HEK293 (cell line): ENCODE data around the gene HEG1.
A peak's percentile ranks its signal among the peaks of the same experiment; 100 is the strongest.

Source experiments
- CTCF ChIA-PET: fragments of 350-600 bp; formaldehyde crosslinking; extraction: SDS; loops from one replicate; lab custom pipeline; 2021; ENCODE audit warnings: antibody characterized with exemption; lab: Yijun Ruan, JAX
- POLR2A ChIA-PET: fragments of 300-600 bp; formaldehyde crosslinking; extraction: SDS; loops from one replicate; lab custom pipeline; 2020; ENCODE audit warnings: antibody characterized with exemption, inconsistent platforms; lab: Yijun Ruan, JAX
- H3K27ac ChIP-seq: fragments of 200-500 bp; sonication (Bioruptor generic); 2 replicates; pipeline ENCODE4 v1.5.1; 2014; ENCODE audit warnings: low read depth, low read length, control low read depth, inconsistent platforms; ENCODE audit errors: extremely low read depth
- H3K36me3 ChIP-seq, 2 experiments: fragments of 200-500 bp in 1 of 2; sonication (Bioruptor generic) in 1 of 2; 1 replicate in 1 of 2; 2 replicates in 1 of 2; pipeline ENCODE4 v1.5.1; 2014 to 2017; ENCODE audit warnings: inconsistent platforms in 2 of 2, low read length in 2 of 2; ENCODE audit not compliant: control insufficient read depth in 2 of 2, insufficient read depth in 1 of 2
- H3K4me1 ChIP-seq: fragments of 200-500 bp; sonication (Bioruptor generic); 2 replicates; pipeline ENCODE4 v1.5.1; 2014; ENCODE audit warnings: mild to moderate bottlenecking, low read length, inconsistent platforms; ENCODE audit not compliant: control insufficient read depth, insufficient read depth
- H3K4me3 ChIP-seq: 2 replicates; pipeline ENCODE4 v1.5.1; 2011; ENCODE audit warnings: low read depth, mild to moderate bottlenecking, control low read depth, low read length, moderate library complexity
- H3K9me3 ChIP-seq: fragments of 200-500 bp; sonication (Bioruptor generic); 2 replicates; pipeline ENCODE4 v1.5.1; 2014; ENCODE audit warnings: low read depth, low read length, inconsistent platforms; ENCODE audit not compliant: control insufficient read depth, insufficient read depth
- BCL11A ChIP-seq: fragments of 450-650 bp; formaldehyde crosslinking; IDR thresholded peaks from 2 replicates; pipeline ENCODE4 v1.5.1; 2016; ENCODE audit warnings: low read depth, missing biosample characterization, missing genetic modification characterization
- GLIS1 ChIP-seq: fragments of 450-650 bp; formaldehyde crosslinking; IDR thresholded peaks from 2 replicates; pipeline ENCODE4 v1.5.1; 2016; ENCODE audit warnings: missing biosample characterization, missing genetic modification characterization
- HOXD13 ChIP-seq: sonication (generic); formaldehyde crosslinking; IDR thresholded peaks from 2 replicates; pipeline ENCODE4 v1.8.0; 2022; ENCODE audit warnings: missing genetic modification reagents, borderline replicate concordance
- KLF8 ChIP-seq: fragments of 450-650 bp; formaldehyde crosslinking; IDR thresholded peaks from 2 replicates; pipeline ENCODE4 v1.5.1; 2016; ENCODE audit warnings: missing biosample characterization, missing genetic modification characterization
- RBAK ChIP-seq: fragments of 450-650 bp; formaldehyde crosslinking; IDR thresholded peaks from 2 replicates; pipeline ENCODE4 v1.5.1; 2016; ENCODE audit warnings: missing biosample characterization, missing genetic modification characterization
- ZEB2 ChIP-seq: fragments of 450-650 bp; formaldehyde crosslinking; IDR thresholded peaks from 2 replicates; pipeline ENCODE4 v1.5.1; 2016; ENCODE audit warnings: missing biosample characterization, missing genetic modification characterization
- ZNF184 ChIP-seq: fragments of 450-650 bp; IDR thresholded peaks from 2 replicates; pipeline ENCODE4 v1.5.1; 2018; ENCODE audit warnings: missing biosample characterization, mild to moderate bottlenecking, missing genetic modification characterization
- ZNF202 ChIP-seq: fragments of 450-650 bp; formaldehyde crosslinking; IDR thresholded peaks from 2 replicates; pipeline ENCODE4 v1.5.1; 2016; ENCODE audit warnings: missing biosample characterization, missing genetic modification characterization, borderline replicate concordance
- ZNF274 ChIP-seq, 2 experiments: fragments of 200-500 bp in 1 of 2; fragments of 450-650 bp in 1 of 2; sonication (Bioruptor generic) in 1 of 2; formaldehyde crosslinking in 1 of 2; IDR thresholded peaks; 2 replicates each; pipeline versions ENCODE4 v1.5.1 to v1.6.1; 2014 to 2016; ENCODE audit warnings: borderline replicate concordance in 1 of 2, inconsistent platforms in 1 of 2, low read length in 1 of 2, missing biosample characterization in 1 of 2, missing genetic modification characterization in 1 of 2
- ZNF350 ChIP-seq: fragments of 450-650 bp; formaldehyde crosslinking; IDR thresholded peaks from 2 replicates; pipeline ENCODE4 v1.5.0; 2017; ENCODE audit warnings: missing biosample characterization, mild to moderate bottlenecking, missing genetic modification characterization
- ZNF37A ChIP-seq: fragments of 450-650 bp; IDR thresholded peaks from 2 replicates; pipeline ENCODE4 v1.5.1; 2018; ENCODE audit warnings: missing biosample characterization, missing genetic modification characterization
- ZNF391 ChIP-seq: fragments of 450-650 bp; formaldehyde crosslinking; IDR thresholded peaks from 2 replicates; pipeline ENCODE4 v1.5.1; 2016; ENCODE audit warnings: low read depth, missing biosample characterization, missing genetic modification characterization, borderline replicate concordance
- ZNF514 ChIP-seq: fragments of 450-650 bp; formaldehyde crosslinking; IDR thresholded peaks from 2 replicates; pipeline ENCODE4 v1.5.1; 2016; ENCODE audit warnings: missing biosample characterization, missing genetic modification characterization
- ZNF548 ChIP-seq: fragments of 450-650 bp; formaldehyde crosslinking; IDR thresholded peaks from 2 replicates; pipeline ENCODE4 v1.5.1; 2016; ENCODE audit warnings: missing biosample characterization, missing genetic modification characterization
- ZNF560 ChIP-seq: fragments of 450-650 bp; formaldehyde crosslinking; IDR thresholded peaks from 2 replicates; pipeline ENCODE4 v1.5.1; 2017; ENCODE audit warnings: missing biosample characterization, missing genetic modification characterization, borderline replicate concordance
- ZNF623 ChIP-seq: fragments of 450-650 bp; formaldehyde crosslinking; IDR thresholded peaks from 2 replicates; pipeline ENCODE4 v1.5.1; 2016; ENCODE audit warnings: missing biosample characterization, missing genetic modification characterization
- ZNF629 ChIP-seq: fragments of 450-650 bp; formaldehyde crosslinking; IDR thresholded peaks from 2 replicates; pipeline ENCODE4 v1.5.1; 2017; ENCODE audit warnings: missing biosample characterization, missing genetic modification characterization
- ZNF677 ChIP-seq: fragments of 450-650 bp; IDR thresholded peaks from 2 replicates; pipeline ENCODE4 v1.5.0; 2018; ENCODE audit warnings: missing biosample characterization, mild to moderate bottlenecking, missing genetic modification characterization, moderate library complexity
- ZNF76 ChIP-seq: fragments of 450-650 bp; formaldehyde crosslinking; IDR thresholded peaks from 2 replicates; pipeline ENCODE4; 2016; ENCODE audit warnings: low read depth, missing biosample characterization, missing genetic modification characterization, borderline replicate concordance
- TF ChIP-seq, protein P1 (sequence below): fragments of 450-650 bp; formaldehyde crosslinking; IDR thresholded peaks from 2 replicates; pipeline ENCODE4 v1.5.1; 2016; ENCODE audit warnings: missing biosample characterization, missing genetic modification characterization
- TF ChIP-seq, protein P2 (sequence below): fragments of 450-650 bp; formaldehyde crosslinking; IDR thresholded peaks from 2 replicates; pipeline ENCODE4 v1.5.1; 2016; ENCODE audit warnings: missing biosample characterization, missing genetic modification characterization
- TF ChIP-seq, protein P3 (sequence below): fragments of 450-650 bp; IDR thresholded peaks from 2 replicates; pipeline ENCODE4 v1.5.1; 2018; ENCODE audit warnings: missing biosample characterization, mild to moderate bottlenecking, missing genetic modification characterization
- TF ChIP-seq, protein P4 (sequence below): fragments of 450-650 bp; formaldehyde crosslinking; IDR thresholded peaks from 2 replicates; pipeline ENCODE4 v1.5.1; 2016; ENCODE audit warnings: missing biosample characterization, missing genetic modification characterization

Gene HEG1

DNA sequence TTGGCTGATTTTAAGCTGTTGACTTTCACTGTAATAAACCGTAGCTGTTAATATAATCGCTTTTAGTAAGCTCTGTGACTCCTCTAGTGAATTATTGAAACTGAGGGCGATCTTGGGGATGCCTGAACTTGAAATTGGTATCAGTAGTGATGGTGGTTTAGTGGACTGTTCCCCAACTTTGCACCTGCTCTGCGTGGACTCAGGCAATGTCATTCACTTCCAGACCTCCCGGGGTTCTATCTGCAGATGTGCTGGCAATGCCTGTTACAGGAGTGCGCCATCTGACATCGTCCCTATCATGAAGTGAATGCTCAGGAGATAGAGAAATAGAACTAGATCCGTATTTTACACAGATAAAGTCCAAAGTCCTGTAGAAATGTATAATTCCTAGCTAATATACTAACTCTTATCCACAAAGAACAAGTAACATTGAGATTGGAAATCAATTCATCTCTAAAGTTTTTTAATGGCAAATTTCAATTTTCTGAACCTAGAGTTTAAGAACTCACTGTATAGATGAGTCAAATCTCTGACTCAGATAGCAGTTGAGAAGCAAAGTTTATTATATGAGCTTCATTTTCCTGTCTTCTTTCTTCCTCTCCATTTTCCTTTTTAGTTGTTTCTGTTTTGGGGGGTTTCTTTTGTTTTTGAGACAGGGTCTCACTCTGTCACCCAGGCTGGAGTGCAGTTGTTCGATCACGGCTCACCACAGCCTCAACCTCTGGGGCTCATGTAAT, 51.8 kb downstream of the HEG1 start:
- TF ChIP-seq HOXD13 (CRISPR knock-in tag) = no peak
- TF ChIP-seq, protein P1, sequence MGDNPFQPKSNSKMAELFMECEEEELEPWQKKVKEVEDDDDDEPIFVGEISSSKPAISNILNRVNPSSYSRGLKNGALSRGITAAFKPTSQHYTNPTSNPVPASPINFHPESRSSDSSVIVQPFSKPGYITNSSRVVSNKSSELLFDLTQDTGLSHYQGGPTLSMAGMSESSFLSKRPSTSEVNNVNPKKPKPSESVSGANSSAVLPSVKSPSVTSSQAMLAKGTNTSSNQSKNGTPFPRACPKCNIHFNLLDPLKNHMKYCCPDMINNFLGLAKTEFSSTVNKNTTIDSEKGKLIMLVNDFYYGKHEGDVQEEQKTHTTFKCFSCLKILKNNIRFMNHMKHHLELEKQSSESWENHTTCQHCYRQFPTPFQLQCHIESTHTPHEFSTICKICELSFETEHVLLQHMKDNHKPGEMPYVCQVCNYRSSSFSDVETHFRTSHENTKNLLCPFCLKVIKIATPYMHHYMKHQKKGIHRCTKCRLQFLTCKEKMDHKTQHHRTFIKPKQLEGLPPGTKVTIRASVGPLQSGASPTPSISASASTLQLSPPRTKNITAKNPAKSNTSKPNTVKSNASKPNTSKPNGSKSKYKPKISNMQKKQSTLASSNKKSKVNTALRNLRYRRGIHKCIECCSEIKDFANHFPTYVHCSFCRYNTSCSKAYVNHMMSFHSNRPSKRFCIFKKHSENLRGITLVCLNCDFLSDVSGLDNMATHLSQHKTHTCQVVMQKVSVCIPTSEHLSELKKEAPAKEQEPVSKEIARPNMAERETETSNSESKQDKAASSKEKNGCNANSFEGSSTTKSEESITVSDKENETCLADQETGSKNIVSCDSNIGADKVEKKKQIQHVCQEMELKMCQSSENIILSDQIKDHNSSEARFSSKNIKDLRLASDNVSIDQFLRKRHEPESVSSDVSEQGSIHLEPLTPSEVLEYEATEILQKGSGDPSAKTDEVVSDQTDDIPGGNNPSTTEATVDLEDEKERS (tag by site-specific recombination) = no peak
- TF ChIP-seq KLF8 (tag by site-specific recombination) = no peak
- TF ChIP-seq, protein P2, sequence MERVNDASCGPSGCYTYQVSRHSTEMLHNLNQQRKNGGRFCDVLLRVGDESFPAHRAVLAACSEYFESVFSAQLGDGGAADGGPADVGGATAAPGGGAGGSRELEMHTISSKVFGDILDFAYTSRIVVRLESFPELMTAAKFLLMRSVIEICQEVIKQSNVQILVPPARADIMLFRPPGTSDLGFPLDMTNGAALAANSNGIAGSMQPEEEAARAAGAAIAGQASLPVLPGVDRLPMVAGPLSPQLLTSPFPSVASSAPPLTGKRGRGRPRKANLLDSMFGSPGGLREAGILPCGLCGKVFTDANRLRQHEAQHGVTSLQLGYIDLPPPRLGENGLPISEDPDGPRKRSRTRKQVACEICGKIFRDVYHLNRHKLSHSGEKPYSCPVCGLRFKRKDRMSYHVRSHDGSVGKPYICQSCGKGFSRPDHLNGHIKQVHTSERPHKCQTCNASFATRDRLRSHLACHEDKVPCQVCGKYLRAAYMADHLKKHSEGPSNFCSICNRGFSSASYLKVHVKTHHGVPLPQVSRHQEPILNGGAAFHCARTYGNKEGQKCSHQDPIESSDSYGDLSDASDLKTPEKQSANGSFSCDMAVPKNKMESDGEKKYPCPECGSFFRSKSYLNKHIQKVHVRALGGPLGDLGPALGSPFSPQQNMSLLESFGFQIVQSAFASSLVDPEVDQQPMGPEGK (tag by site-specific recombination) = no peak
- no peak for TF ChIP-seq ZNF560 (tag by site-specific recombination)
- no peak for TF ChIP-seq ZNF350 (tag by site-specific recombination)
- TF ChIP-seq ZNF548 (tag by site-specific recombination) = no peak
- no peak for TF ChIP-seq ZNF677 (tag by site-specific recombination)
- TF ChIP-seq, protein P3, sequence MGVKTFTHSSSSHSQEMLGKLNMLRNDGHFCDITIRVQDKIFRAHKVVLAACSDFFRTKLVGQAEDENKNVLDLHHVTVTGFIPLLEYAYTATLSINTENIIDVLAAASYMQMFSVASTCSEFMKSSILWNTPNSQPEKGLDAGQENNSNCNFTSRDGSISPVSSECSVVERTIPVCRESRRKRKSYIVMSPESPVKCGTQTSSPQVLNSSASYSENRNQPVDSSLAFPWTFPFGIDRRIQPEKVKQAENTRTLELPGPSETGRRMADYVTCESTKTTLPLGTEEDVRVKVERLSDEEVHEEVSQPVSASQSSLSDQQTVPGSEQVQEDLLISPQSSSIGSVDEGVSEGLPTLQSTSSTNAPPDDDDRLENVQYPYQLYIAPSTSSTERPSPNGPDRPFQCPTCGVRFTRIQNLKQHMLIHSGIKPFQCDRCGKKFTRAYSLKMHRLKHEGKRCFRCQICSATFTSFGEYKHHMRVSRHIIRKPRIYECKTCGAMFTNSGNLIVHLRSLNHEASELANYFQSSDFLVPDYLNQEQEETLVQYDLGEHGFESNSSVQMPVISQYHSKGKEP (tag by site-specific recombination) = no peak
- TF ChIP-seq ZNF623 = no peak
- TF ChIP-seq ZEB2 = no peak
- no peak for TF ChIP-seq ZNF629 (tag by site-specific recombination)
- TF ChIP-seq ZNF76 (tag by site-specific recombination) = no peak
- no peak for TF ChIP-seq ZNF184 (tag by site-specific recombination)
- no peak for TF ChIP-seq ZNF274 (IDR thresholded peaks at IDR 0.05; ENCODE audit: low read length)
- no peak for TF ChIP-seq ZNF274 (tag by site-specific recombination; IDR thresholded peaks at IDR 0.05; ENCODE audit: borderline replicate concordance)
- TF ChIP-seq ZNF202 (tag by site-specific recombination) = no peak
- TF ChIP-seq ZNF37A (tag by site-specific recombination) = no peak
- H3K4me1 ChIP-seq = peaks cover 4% of the 10 kb centered on the region; the same call in 1 of the 2 replicates
- H3K27ac ChIP-seq = no peak overlapping the region
- no peaks in the 10 kb centered on the region for H3K9me3 ChIP-seq
- ChIA-PET CTCF (interaction anchor here (0.7 kb wide), 1 partner anchor 181 kb away, joined by 3 read pairs; no protein-coding TSS in a partner anchor), POLR2A (no interaction called here)
- H3K36me3 ChIP-seq = peaks cover 3 to 84% of the 10 kb centered on the region in 2 experiments; a peak in 2 of 3 replicates
- H3K4me3 ChIP-seq = no peak overlapping the region

DNA sequence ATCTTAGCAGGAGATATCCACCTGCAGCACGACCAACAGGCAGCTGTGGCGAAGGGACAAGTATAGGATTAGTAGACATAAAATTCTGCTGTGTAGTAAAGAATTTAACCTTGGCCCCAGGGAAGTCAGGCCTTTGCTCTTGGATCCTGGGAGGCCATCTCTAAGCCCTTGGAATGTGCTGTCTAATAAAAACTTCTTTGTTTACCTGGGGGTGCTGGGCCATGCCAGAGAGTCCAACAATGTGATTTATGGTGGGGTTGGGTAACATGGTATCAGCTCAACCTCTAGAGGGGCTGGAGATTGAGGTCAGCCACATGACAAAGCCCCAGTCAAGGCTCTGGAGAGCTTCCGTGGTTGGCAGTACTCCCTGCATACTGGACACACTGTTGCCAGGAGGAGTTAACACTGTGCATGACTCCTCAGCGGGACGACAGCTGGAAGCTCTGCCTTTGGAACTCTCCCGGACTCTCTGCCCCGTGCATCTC, 52.4 kb downstream of the HEG1 start:
- peaks cover 4% of the 10 kb centered on the region; the same call in 1 of the 2 replicates for H3K4me1 ChIP-seq
- TF ChIP-seq ZNF391 (tag by site-specific recombination) = no peak
- TF ChIP-seq ZNF514 (tag by site-specific recombination) = no peak
- peak; percentile 59 for TF ChIP-seq GLIS1
- TF ChIP-seq, protein P4, sequence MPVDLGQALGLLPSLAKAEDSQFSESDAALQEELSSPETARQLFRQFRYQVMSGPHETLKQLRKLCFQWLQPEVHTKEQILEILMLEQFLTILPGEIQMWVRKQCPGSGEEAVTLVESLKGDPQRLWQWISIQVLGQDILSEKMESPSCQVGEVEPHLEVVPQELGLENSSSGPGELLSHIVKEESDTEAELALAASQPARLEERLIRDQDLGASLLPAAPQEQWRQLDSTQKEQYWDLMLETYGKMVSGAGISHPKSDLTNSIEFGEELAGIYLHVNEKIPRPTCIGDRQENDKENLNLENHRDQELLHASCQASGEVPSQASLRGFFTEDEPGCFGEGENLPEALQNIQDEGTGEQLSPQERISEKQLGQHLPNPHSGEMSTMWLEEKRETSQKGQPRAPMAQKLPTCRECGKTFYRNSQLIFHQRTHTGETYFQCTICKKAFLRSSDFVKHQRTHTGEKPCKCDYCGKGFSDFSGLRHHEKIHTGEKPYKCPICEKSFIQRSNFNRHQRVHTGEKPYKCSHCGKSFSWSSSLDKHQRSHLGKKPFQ (tag by site-specific recombination) = no peak
- no peak for TF ChIP-seq BCL11A (tag by site-specific recombination)
- TF ChIP-seq RBAK = no peak
- ChIA-PET CTCF (no interaction called here), POLR2A (no interaction called here)
- no peak overlapping the region for H3K27ac ChIP-seq
- no peak overlapping the region for H3K4me3 ChIP-seq
- no peaks in the 10 kb centered on the region for H3K9me3 ChIP-seq
- H3K36me3 ChIP-seq = peaks cover 3 to 84% of the 10 kb centered on the region in 2 experiments; a peak in 2 of 3 replicates
